GM10248 (cell line): ENCODE data around the gene NALCN.

Experiments
- CTCF ChIA-PET: fragments of 300-600 bp; sonication (Branson Sonifier 250); formaldehyde crosslinking; extraction: SDS; loops from one replicate; lab custom pipeline; 2021; ENCODE audit warnings: antibody characterized with exemption; lab: Yijun Ruan, JAX
- POLR2A ChIA-PET: fragments of 350-650 bp; sonication (Branson Sonifier 250); formaldehyde crosslinking; extraction: SDS; loops from one replicate; lab custom pipeline; 2020; ENCODE audit warnings: antibody characterized with exemption; lab: Yijun Ruan, JAX
- DNase-seq: peaks from one replicate; pipeline ENCODE4 v3.0.0; 2012; ENCODE audit errors: extremely low spot score
- TF ChIP-seq, protein P1 (sequence below): IDR thresholded peaks from 2 replicates; pipeline ENCODE4 v1.5.1; 2012; ENCODE audit warnings: mild to moderate bottlenecking, low read depth; ENCODE audit errors: extremely low read depth, missing control alignments, control extremely low read depth

NALCN gene

GRCh38 chr13:101123028-101123427 is 293.3 kb downstream of the NALCN start:
- TF ChIP-seq, protein P1, sequence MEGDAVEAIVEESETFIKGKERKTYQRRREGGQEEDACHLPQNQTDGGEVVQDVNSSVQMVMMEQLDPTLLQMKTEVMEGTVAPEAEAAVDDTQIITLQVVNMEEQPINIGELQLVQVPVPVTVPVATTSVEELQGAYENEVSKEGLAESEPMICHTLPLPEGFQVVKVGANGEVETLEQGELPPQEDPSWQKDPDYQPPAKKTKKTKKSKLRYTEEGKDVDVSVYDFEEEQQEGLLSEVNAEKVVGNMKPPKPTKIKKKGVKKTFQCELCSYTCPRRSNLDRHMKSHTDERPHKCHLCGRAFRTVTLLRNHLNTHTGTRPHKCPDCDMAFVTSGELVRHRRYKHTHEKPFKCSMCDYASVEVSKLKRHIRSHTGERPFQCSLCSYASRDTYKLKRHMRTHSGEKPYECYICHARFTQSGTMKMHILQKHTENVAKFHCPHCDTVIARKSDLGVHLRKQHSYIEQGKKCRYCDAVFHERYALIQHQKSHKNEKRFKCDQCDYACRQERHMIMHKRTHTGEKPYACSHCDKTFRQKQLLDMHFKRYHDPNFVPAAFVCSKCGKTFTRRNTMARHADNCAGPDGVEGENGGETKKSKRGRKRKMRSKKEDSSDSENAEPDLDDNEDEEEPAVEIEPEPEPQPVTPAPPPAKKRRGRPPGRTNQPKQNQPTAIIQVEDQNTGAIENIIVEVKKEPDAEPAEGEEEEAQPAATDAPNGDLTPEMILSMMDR, result no peak
- ChIA-PET CTCF (interaction anchor here (1.2 to 2.9 kb wide), 4 partner anchors 9 to 550 kb away, joined by 3 to 13 read pairs (median 4); no protein-coding TSS in a partner anchor), POLR2A (no interaction called here)
- no peak for DNase-seq

DNA sequence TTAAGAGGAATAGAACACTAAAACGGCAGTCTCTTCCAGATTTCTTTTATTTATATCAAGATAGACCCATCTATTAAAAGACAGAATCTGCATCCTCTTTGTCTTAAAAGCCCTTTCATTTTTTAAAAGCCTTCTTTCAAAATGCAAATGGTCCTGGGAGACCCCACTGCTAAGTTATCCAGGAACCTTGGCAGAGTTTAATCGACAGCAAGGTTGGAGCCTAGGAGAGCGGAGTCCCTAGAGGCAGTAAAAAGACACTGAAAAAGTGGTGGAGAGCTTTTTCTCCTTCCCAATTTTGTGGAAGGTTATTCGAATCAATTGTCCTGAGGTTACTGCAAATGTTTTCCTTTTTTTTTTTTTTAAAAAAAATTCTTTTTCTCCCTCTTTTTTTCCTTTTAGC is 294.7 kb downstream of the NALCN start:
- no peak for DNase-seq
- TF ChIP-seq, protein P1, result no peak
- ChIA-PET CTCF (interaction anchor here (0.7 to 2.9 kb wide), 2 partner anchors 23 to 549 kb away, joined by 3 to 13 read pairs; no protein-coding TSS in a partner anchor), POLR2A (no interaction called here)

- TF ChIP-seq, protein P1, result no peak
- POLR2A ChIA-PET, result no interaction called here
- CTCF ChIA-PET, result interaction anchor here (2.0 to 2.4 kb wide), 2 partner anchors 8 to 25 kb away, joined by 7 to 11 read pairs; no protein-coding TSS in a partner anchor
- no peak for DNase-seq
Observed at GRCh38 chr13:101120007-101120406, 296.3 kb downstream of the NALCN start.

- TF ChIP-seq, protein P1, result no peak
- CTCF ChIA-PET, result no interaction called here
Observed at GRCh38 chr13:101116826-101117225, 299.5 kb downstream of the NALCN start.

DNA sequence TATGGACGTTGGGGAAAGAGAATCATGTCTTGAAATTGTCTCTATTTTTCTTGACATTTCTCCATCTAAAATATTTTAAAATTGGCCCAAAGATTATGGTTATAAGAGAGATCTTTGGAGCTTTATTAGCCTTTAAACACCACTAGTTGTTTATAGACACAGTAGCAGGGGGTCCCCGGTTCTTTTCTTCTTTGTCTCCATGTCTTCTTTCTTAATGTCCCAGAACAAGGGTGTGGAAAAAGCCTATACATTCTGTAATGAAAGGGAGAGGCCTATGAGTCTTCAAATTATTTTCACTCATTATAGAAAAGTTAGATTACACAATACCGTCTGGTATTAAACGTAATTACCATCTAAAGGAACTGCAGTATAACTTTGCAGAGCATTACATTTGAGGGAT is 300.0 kb downstream of the NALCN start:
- POLR2A ChIA-PET, result no interaction called here
- CTCF ChIA-PET, result no interaction called here
- TF ChIP-seq, protein P1, result no peak
- no peak for DNase-seq

More at GRCh38 chr13:101116826-101117225, 299.5 kb downstream of the NALCN start:
- no peak for DNase-seq
- POLR2A ChIA-PET, result no interaction called here

- DNase-seq, result no peak
- ChIA-PET CTCF (no interaction called here), POLR2A (no interaction called here)
- TF ChIP-seq, protein P1, result no peak
Observed at GRCh38 chr13:101115762-101116171, 300.5 kb downstream of the NALCN start.
